GM12872 (cell line): Measurements from ENCODE around the gene APRT.

Experiments
- TF ChIP-seq, protein P1 (sequence below): IDR thresholded peaks from 3 replicates; pipeline ENCODE4 v1.5.1; 2011; ENCODE audit warnings: low read depth, mild to moderate bottlenecking, low read length, moderate library complexity; ENCODE audit not compliant: insufficient read depth

The APRT gene

DNA sequence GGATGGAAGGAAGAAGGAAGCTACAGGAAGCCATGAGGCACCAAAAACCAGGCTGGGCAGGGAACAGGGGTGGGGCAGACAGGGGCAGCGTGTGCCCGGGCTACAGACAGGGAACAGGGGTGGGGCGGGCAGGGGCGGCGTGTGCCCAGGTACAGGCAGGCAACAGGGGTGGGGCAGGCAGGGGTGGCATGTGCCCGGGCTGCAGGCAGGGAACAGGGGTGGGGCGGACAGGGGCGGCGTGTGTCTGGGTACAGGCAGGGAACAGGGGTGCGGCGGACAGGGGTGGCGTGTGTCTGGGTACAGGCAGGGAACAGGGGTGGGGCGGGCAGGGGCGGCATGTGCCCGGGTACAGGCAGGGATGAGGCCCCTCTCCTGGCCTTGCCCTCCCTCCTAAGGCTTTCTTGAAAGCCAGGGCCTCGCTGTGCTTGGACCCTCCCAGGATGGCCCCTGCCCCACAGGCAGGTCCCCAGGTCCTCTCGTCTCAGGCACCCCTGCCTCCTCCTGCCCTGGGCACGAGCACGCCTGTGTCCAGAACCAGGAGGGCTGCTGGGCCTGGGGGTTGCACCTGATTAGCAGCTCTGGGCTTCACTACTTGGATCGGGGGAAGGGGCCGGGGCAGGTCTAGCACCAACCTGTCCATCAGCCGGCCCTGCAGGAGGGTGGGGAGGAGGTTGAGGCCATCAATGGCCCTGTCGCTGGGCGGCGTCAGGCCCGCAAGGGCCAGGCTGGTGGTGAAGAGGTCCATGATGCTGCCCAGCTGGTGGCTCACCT is 14.5 kb upstream of the APRT start:
- TF ChIP-seq, protein P1, sequence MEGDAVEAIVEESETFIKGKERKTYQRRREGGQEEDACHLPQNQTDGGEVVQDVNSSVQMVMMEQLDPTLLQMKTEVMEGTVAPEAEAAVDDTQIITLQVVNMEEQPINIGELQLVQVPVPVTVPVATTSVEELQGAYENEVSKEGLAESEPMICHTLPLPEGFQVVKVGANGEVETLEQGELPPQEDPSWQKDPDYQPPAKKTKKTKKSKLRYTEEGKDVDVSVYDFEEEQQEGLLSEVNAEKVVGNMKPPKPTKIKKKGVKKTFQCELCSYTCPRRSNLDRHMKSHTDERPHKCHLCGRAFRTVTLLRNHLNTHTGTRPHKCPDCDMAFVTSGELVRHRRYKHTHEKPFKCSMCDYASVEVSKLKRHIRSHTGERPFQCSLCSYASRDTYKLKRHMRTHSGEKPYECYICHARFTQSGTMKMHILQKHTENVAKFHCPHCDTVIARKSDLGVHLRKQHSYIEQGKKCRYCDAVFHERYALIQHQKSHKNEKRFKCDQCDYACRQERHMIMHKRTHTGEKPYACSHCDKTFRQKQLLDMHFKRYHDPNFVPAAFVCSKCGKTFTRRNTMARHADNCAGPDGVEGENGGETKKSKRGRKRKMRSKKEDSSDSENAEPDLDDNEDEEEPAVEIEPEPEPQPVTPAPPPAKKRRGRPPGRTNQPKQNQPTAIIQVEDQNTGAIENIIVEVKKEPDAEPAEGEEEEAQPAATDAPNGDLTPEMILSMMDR: no peak

DNA sequence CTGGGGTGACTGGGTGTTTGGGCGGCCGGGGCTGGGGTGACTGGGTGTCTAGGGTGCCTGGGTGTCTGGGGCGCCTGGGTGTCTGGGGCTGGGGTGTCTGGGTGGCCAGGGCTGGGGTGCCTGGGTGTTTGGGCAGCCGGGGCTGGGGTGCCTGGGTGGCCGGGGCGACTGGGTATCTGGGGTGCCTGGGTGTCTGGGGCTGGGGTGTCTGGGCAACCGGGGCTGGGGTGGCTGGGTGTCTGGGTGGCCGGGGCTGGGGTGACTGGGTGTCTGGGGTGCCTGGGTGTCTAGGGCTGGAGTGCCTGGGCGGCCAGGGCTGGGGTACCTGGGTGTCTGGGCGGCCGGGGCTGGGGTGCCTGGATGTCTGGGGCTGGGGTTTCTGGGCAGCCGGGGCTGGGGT is 13.4 kb upstream of the APRT start:
- TF ChIP-seq, protein P1: no peak

DNA sequence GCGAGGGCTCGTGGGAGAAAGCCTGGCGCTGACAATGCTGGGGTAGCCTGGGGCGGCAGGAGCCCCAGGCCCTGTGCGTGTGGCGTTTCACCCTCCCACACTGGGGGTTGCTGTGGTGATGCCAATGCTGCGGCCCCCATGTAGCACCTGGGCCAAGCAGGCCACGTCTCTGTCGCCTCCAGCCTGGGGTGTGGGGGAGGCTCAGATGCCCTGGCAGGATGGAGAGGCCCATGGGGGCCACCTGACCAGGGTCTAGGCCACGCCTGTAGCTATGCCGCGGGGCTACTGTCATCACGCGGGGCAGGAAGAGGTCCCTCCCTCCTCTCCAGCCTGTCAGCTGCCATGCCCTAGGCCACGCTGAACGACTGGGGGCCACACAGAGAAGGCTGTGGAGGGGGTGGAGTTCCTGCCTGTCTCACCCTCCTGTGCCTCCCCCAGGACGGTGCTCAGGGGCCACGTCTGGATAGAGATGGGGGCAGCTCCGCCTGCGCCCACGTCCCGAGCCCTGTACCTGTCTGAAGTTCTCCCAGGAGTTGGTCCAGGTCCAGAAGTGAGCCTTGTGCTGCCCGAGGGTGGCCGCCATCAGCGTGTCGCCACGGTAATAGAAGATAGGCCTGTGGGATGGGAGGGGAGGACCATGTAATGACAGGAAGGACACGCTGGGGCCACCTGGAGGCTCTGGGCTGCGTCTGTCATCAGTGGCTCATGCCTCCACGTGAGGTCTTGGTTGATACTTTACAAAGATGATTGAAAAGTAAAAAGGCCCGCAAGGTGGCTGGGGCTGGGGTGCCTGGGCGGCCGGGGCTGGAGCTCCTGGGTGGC is 12.7 kb upstream of the APRT start:
- TF ChIP-seq, protein P1: no peak

DNA sequence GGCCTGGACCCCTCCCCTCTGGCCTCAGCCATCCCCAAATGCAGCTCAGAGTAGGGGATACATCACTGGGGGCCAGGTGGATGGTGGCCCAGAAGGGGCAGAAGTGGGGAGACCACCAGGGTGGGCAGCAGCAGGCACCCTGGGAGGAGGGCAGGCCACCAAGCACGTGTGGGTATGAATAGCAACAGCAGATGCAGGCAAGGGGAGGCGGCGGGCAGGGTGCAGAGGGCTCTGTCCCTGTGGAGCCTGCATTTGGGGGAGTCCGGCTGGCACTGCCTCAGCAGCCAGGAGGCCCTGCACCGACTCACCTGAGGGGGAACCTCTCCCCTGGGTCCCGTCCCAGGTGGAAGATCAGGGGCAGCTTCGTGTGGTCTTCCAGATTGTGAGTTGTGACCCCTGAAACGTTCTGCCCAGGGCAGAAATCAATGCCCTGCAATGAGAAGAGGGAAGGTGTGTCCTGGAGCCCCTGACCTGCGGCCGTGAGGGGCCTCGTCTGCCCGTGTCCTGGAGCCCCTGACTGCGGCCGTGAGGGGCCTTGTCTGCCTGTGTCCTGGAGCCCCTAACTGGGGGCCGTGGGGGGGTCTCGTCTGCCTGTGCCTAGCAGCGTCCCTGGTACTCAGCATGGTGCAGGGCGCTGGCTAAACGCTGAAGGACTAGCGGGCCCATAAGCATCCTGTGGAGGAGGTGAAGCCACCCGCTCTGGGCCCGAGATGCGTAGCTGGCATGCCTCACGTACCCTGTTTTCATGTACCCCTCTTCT is 10.7 kb upstream of the APRT start:
- TF ChIP-seq, protein P1: no peak

DNA sequence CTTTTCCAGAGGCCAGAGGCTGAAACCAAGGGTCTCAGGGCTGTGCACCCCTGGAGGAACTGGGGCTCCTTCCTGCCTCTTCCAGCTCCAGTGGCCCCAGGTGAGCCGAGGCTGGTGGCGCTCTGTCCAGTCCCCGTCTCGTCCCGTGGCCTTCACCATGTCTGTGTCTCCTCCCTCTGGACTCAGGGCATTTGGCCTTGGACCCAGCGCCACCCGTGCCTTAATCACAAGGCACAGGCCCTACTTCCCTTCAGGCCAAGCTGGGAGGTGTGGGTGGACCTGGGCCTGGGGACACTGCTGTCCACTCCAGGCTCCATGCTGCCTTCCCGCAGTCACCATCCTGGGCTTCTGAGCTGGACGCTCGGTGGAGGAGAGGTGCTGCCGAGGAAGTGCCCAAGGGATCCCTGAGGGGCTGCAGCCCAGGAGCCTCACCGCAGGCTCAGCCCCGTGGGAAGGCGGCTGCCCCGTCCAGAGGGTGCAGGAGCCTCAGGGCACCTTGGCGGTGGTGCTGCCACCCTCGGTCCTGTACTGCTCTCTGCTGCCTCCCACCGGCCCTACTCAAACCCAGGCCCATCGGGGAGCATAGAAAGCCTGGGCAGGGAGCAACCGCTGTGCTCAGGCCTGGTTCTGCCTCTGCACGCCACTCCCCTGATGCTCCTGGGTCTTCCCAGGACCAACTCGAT is 9.6 kb upstream of the APRT start:
- TF ChIP-seq, protein P1: no peak

DNA sequence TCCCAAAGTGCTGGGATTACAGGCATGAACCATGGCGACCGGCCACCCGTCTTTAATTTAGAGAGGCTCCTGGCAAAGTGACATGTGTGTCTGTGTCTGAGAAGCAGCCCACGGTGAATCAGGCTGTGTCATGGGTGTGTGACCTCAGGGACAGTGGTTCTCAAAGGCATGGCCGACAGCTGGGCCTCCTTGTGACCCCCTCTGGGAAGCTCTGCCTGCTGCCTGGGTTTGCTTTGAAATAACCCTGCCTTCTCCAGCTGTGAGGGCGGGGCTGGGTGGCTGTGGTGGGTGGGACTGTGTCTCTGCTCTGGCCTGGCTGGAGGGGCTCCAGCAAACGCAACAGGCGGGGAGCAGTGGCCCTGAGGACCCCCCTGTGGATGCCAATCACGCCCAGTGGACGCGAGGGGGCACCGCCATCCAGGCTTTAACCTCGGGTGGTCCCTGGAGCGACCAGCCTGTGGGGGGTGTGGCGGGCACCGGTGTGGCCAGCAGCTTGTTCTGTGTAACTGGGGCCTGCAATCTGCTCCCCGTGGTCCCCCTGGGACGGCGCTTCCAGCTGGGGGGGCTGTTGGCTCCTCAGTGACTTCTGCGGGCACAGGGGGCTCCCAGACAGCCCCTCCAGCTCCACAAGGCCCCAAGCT is 8.8 kb upstream of the APRT start:
- TF ChIP-seq, protein P1: no peak
